IPS-18c (cell line): ENCODE results near the gene CUEDC1.

Experiments
- H3K4me3 ChIP-seq: 2 replicates; pipeline ENCODE4 v1.7.0; 2013; ENCODE audit warnings: low read depth, mild to moderate bottlenecking, low read length, moderate library complexity; ENCODE audit not compliant: insufficient read depth
- H3K9me3 ChIP-seq: one replicate; pipeline ENCODE4 v1.6.1; 2013; ENCODE audit warnings: mild to moderate bottlenecking, low read length, moderate library complexity; ENCODE audit not compliant: control insufficient read depth, insufficient read depth

Gene CUEDC1

DNA sequence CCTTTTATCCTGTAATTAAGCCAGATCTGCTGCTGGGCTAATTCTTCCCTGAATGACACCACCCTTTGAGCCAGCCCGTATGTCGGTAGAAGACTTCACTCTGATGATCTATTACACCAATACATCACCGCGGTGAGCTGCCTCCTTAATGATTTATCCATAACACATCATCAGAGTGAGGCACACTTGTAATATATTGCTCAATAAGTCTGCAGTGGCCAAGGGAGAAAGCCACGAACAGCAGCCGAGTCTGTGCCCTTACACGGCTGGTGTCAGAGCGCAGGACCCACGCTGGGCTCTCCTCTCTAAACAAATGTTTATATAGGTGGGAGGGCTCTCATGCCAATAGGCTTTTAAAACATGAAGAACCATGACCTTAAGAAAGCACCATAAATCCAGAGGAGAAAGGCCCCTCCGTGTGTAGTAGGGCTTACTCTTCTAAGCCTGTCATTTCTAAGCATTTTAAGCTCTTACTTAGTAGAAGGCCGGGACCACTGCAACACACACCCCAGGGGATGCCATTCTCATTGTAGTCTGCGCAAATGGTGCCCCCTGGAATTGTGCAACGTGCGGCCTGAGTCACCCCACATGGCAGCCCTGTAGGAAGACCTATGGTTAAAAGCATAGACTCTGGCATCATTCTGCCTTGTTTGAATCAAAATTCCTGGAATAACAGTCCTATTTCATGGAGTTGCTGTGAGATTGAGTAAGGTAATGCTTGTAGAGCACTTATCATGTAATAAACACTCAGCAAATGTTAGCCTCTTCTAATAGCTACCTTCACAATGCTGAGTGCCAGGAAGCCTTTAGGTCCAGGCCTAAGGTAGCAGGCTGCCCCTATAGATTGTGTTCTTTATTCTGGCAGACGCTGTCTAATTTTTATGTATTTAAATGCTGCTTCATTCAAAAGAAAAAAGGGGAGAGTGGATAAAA, 131.5 kb downstream of the CUEDC1 start:
- H3K9me3 ChIP-seq = no peaks in the 10 kb centered on the region
- no peak overlapping the region for H3K4me3 ChIP-seq

DNA sequence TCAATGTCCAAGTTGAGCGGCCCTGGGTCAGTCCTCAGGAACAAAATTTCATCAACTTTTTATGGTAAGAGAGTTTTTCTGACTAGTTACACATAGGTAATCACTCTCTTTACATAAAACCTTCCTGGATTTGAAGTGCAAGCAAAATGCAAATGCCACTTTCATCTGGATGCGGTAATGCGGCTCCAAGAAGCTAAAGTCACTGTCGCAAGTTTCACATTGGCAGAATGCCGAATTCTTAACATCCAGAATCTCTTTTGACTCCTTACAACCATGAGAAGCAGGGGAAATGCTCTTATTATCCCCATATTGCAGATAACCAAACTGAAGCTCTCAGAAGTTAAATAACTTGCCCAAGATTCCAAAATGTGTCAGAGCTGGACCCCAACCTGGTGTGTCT, 135.3 kb downstream of the CUEDC1 start:
- Histone ChIP-seq H3K4me3 (no peak overlapping the region), H3K9me3 (no peaks in the 10 kb centered on the region)

DNA sequence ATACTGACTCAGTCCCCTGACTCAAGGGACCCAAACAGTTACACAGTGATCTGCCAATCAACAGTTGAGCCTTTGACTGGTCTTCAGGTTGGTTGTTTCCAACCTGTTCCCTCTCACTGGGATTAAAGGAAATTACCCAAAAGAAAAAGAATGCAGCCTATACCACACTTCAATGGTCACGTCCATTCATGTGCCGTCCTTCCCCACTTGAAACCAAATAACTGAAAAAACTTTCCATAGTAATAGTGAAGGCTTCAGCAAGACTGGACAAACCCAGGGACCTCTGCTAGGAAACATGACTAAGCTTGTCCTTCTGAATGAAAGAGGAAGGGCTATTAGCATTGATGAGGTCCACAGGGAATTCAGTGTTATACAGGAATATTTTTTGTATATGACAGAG, 135.9 kb downstream of the CUEDC1 start:
- Histone ChIP-seq H3K9me3 (no peaks in the 10 kb centered on the region), H3K4me3 (no peak overlapping the region)

DNA sequence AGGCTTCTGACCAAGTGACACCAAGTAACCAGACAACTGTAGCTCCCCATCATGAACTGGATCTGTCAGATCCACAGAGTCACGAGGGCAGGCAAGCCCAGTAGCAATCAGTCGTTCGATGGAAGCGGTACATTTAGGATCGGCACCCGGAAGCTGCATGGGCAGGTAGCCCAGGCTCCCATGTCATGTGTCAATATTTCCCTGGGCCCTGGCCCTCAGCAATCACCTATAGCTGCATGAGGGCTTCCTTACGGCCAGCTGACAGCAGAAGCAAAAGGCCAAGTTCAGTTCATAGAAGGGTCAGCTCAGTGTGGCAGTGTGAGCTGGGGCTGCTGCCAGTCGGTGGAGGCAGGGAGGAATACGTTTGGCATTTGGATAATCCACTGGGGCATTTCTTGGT, 137.1 kb downstream of the CUEDC1 start:
- Histone ChIP-seq H3K4me3 (no peak overlapping the region), H3K9me3 (no peaks in the 10 kb centered on the region)

DNA sequence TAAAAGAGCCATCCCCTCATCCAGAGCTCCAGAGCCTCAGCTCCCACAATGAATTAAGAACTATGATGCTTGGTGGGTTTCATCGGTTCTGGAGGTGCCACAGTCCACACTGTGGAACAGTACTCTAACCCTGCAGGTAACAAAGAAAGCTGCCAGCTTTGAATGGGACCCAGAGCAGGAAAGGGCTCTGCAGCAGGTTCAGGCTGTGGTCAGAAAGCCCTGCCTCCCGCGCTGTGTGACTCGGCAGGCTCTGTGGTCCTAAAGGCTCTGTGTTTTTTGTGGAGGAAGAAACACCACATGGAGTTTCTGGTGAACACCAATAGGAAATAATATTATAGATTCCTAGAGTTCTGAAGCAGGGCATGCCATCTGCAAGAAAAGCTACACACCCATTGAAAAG, 137.9 kb downstream of the CUEDC1 start:
- no peaks in the 10 kb centered on the region for H3K9me3 ChIP-seq
- no peak overlapping the region for H3K4me3 ChIP-seq

DNA sequence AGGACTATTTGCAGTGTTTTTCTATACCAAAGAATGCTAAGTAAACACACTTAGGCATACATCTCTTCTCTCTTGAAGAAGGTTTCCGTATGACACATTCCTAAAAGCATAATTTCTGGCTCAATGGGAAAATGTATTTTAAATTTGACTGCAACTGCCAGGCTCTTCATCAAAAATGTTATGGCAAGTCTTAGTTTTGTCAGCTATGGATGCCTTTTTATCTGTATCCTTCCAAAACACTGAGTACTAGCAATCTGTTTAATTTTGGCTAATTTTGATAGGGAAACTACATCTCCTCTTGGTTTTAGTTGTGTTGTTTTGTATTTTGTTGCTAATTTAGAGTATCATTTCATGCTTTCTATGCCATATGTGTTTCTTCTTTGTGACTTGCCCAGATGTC, 140.8 kb downstream of the CUEDC1 start:
- H3K9me3 ChIP-seq = no peaks in the 10 kb centered on the region

DNA sequence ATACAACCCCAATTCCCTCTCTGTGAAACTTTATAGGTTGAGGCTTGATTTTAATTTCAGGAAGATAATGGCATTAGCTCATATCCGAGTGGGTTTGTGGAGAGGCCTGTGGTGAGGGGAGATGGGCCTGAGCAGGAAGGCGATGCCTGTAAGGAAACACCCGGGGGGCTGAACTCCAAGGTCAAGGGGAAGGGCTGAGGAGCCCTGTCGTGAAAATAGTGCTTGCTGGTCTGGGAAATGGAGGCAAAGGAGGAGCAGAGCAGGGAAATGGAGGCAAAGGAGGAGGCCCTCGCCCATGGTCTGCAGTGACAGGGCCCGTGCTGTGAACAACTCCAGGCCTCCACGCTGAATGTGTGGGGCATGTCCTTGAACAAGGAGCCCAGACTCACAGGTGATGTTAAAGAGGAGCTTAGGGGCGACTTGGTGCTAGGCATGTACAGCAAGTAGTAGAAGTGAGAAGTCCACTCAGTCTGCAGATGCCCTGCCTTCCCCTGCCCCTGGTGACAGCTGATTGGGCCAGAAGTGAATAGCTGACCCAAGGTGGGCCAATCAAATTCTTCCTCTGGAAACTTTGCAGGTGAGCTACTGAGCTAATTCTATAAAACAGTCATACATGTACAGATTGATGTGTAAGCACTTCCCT, 143.5 kb downstream of the CUEDC1 start:
- H3K9me3 ChIP-seq = no peaks in the 10 kb centered on the region
- no peak overlapping the region for H3K4me3 ChIP-seq

More for the DNA sequence above, 140.8 kb downstream of the CUEDC1 start:
- H3K4me3 ChIP-seq = no peak overlapping the region
